Measurements from ENCODE around the gene IFI30. TPM values are rescaled to one million over a fixed set of nuclear protein-coding genes. Genes with fewer than 3 reads are reported as not detected.

IFI30 gene
- total RNA-seq, 4 donors from 2014 or later, result 74.8 to 466 (median 148) TPM

DNA sequence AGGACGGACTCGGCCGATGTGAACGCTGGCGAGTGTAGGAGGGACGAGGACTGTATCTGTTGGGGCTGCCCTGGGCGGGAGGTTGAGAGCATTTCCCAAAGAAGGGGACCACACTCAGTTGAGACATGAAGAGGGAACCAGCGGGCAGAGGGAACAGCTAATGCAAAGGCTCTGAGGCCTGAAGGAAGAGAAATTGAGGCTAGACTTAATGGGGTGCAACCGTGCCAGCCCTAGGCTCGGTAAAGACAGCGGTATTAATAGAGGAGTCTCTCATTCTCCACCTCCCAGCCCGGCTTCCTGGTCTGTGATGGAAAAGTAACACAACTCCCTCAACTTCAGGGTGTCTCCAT, 20.5 kb downstream of the IFI30 start:
- ATAC-seq (ENCODE audit: low FRiP score), result no peak
- TF ChIP-seq, protein P1, sequence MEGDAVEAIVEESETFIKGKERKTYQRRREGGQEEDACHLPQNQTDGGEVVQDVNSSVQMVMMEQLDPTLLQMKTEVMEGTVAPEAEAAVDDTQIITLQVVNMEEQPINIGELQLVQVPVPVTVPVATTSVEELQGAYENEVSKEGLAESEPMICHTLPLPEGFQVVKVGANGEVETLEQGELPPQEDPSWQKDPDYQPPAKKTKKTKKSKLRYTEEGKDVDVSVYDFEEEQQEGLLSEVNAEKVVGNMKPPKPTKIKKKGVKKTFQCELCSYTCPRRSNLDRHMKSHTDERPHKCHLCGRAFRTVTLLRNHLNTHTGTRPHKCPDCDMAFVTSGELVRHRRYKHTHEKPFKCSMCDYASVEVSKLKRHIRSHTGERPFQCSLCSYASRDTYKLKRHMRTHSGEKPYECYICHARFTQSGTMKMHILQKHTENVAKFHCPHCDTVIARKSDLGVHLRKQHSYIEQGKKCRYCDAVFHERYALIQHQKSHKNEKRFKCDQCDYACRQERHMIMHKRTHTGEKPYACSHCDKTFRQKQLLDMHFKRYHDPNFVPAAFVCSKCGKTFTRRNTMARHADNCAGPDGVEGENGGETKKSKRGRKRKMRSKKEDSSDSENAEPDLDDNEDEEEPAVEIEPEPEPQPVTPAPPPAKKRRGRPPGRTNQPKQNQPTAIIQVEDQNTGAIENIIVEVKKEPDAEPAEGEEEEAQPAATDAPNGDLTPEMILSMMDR (IDR thresholded peaks at IDR 0.05), result no peak
- no peak for DNase-seq (ENCODE audit: low spot score)

DNA sequence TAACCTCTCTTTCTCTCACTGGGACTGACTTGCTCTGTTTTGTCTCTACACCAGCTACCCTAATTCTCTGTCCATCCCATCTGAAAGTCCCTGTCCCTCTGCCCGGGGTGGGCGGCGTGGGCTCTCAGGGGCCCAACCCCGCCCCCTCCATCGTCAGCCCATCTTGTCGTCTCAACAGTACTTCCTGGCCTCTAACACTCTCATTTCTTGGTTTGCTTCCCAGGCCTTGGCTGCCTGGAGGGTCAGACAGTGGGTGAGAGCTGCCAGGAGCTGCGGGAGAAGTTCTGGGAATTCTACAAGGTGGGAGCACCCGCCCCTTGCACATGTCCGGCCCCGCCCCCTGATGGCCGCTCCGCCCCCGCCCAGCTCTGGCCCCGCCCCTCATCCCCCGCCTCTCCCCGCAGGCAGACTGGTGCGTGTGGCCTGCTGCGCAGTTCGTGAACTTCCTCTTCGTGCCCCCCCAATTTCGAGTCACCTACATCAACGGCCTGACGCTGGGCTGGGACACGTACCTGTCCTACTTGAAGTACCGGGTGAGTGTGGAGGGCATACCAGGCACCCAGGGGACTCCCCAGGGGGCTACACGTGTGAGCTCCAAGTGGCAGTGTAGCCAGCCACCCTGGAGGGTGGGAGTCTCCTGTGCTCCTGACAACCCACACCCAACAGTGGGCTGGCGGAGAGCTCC, 21.1 kb downstream of the IFI30 start:
- DNase-seq (ENCODE audit: low spot score), result no peak
- ATAC-seq (ENCODE audit: low FRiP score), result peak; percentile 43

DNA sequence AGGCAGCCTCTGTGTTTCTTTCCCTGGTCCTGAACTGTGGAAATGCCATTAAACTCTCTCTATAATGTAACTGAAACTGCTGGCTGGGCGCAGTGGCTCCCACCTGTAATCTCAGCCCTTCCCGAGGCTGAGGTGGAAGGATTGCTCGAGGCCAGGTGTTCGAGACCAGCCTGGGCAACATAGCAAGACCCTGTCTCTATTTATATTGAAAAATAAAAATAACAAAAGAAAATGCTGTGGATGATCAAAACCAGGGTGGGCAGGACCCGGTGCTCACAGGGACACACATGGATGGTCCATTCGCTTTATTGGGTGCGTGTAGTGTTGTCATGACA, 22.9 kb downstream of the IFI30 start:
- TF ChIP-seq, protein P1 (IDR thresholded peaks at IDR 0.05), result no peak
- no peak for ATAC-seq (ENCODE audit: low FRiP score)

More for the DNA sequence above, 21.1 kb downstream of the IFI30 start:
- TF ChIP-seq, protein P1 (IDR thresholded peaks at IDR 0.05), result no peak

DNA sequence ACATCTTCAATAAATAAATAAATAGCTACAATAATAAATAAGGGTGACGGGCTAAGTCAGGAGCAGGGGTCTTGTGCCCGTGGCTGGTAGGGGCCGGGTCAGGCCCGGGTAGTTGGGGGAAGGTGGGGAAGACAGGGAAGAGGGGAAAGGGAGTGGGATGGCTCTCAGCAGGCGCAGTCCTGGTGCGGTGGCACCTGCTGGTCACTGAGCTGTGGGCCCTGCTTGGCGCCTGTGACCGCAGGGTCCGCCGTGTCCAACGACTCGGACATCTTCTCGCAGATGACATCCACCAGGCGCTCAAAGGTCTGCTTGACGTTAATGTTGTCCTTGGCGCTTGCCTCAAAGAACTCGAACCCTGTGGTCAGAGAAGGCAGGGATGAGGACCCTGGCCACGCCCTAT, 23.7 kb downstream of the IFI30 start:
- TF ChIP-seq, protein P1 (IDR thresholded peaks at IDR 0.05), result no peak
- ATAC-seq (ENCODE audit: low FRiP score) (no peak), DNase-seq (ENCODE audit: low spot score) (no peak)

More for the DNA sequence above, 22.9 kb downstream of the IFI30 start:
- DNase-seq (ENCODE audit: low spot score), result no peak

DNA sequence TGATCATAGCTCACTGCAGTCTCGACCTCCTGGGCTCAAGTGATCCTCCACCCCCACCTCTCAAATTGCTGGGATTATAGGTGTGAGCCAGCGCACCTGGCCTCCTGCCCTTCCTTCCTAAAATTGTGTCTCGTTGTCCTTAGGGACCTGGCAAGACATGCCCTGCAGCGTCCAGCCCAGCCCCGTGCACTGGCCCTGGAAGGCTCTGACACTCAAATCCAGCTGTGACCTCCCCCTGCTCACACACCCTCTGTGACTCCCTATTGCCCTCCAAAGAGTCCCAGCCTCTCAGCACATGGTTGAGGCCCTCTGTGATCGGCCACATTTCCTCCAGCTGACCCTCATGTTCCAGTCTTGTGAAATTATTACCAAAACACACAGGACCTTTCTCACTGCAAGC, 24.3 kb downstream of the IFI30 start:
- TF ChIP-seq, protein P1 (IDR thresholded peaks at IDR 0.05), result no peak
- ATAC-seq (ENCODE audit: low FRiP score) (no peak), DNase-seq (ENCODE audit: low spot score) (no peak)

DNA sequence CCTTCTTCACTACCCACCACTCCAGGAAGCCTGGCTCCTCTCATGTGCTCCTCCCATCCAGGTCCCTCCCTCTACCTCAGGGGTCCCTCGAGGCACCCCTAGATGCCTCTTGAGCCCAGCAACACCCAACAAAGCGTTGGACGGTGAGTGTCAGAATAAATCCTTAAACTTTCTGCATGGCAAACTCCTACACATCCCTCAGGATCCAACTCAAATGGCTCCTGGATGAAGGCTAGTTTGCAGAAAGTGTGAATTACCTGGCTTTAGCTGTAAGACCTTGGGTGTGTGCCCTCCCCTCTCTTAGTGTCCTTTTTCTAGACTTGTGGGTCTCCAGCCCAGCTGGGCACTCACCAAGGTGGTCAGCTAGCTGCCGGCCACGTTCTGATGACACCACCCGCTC, 24.8 kb downstream of the IFI30 start:
- no peak for ATAC-seq (ENCODE audit: low FRiP score)
- no peak for DNase-seq (ENCODE audit: low spot score)
- TF ChIP-seq, protein P1 (IDR thresholded peaks at IDR 0.05), result no peak

DNA sequence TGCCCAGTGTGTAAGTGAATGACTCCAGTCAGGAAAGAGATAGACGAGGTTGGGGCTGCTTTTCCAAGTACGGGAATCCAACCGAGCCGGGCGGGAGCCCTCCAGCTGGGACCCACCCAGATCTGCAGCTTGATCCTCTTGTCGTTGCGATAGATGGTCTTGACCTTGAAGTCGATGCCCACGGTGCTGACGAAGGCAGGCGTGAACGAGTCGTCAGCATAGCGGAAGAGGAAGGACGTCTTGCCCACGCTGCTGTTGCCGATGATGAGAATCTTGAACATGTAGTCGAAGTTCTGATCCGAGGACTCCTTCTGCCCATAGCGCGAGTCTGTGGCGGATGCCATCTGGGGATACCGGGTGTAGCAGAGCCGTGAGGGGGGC, 28.8 kb downstream of the IFI30 start:
- TF ChIP-seq, protein P1 (IDR thresholded peaks at IDR 0.05), result no peak
- ATAC-seq (ENCODE audit: low FRiP score), result no peak
- DNase-seq (ENCODE audit: low spot score), result no peak

Data from omental fat pad (tissue), 4 donors.